ENCODE results near the gene OR51E1.

- TF ChIP-seq CTCF (IDR thresholded peaks at IDR 0.05; ENCODE audit: insufficient read depth, low read depth, low read length), result no peak
- TF ChIP-seq EZH2 (IDR thresholded peaks at IDR 0.05; ENCODE audit: insufficient read depth, low read length), result no peak
Observed at GRCh38 chr11:4654635-4655369, 11.0 kb downstream of the OR51E1 start.

All from astrocyte (in vitro differentiated cells and primary cell).